Kidney (tissue), 14 donors: ENCODE data around the gene JDP2. TPM values are rescaled to one million over a fixed set of nuclear protein-coding genes. Genes with fewer than 3 reads are reported as not detected.

ENCODE experiments used
- DNase-seq, 5 donors: peaks; one replicate each; pipeline ENCODE4 v3.0.0-alpha.2; 2013 to 2020
- FAIRE-seq: peaks from 2 replicates; lab custom pipeline; 2012; peaks lifted over from hg19 to GRCh38; lab: Jason Lieb, UNC
- H3K27ac ChIP-seq, 2 donors: one replicate each; pipeline ENCODE4 v1.7.0; 2013; ENCODE audit warnings: low read depth in 2 of 2, low read length in 2 of 2, inconsistent platforms in 1 of 2
- H3K27me3 ChIP-seq: one replicate; pipeline ENCODE4 v1.7.1; 2013; ENCODE audit warnings: low read length, inconsistent platforms; ENCODE audit not compliant: control insufficient read depth, insufficient read depth
- H3K36me3 ChIP-seq, 3 donors: one replicate each; pipeline versions ENCODE4 v1.7.0 to v1.7.1; 2013; ENCODE audit warnings: low read length in 3 of 3, control low read depth in 1 of 3, inconsistent platforms in 1 of 3; ENCODE audit not compliant: insufficient read depth in 3 of 3, control insufficient read depth in 2 of 3
- H3K4me1 ChIP-seq, 3 donors: one replicate each; pipeline versions ENCODE4 v1.7.0 to v1.7.1; 2013; ENCODE audit warnings: low read length in 3 of 3, inconsistent platforms in 1 of 3, low read depth in 1 of 3; ENCODE audit not compliant: control insufficient read depth in 2 of 3, insufficient read depth in 2 of 3
- H3K4me3 ChIP-seq, 3 donors: one replicate each; pipeline versions ENCODE4 v1.7.0 to v1.8.1; 2013; ENCODE audit warnings: low read length in 3 of 3, control low read depth in 1 of 3, inconsistent platforms in 1 of 3
- H3K9ac ChIP-seq, 3 donors: one replicate each; pipeline versions ENCODE4 v1.7.0 to v1.7.1; 2013; ENCODE audit warnings: low read length in 3 of 3, control low read depth in 1 of 3, inconsistent platforms in 1 of 3
- H3K9me3 ChIP-seq, 3 donors: one replicate each; pipeline versions ENCODE4 v1.7.0 to v1.7.1; 2013; ENCODE audit warnings: low read length in 3 of 3, control low read depth in 1 of 3, inconsistent platforms in 1 of 3; ENCODE audit not compliant: control insufficient read depth in 2 of 3, insufficient read depth in 1 of 3
- CTCF ChIP-seq: IDR thresholded peaks from 3 replicates; pipeline ENCODE4 v1.5.1; 2012; ENCODE audit warnings: mild to moderate bottlenecking, moderate library complexity, borderline replicate concordance; ENCODE audit not compliant: insufficient read depth; ENCODE audit errors: extremely low read depth
- intact Hi-C: fragments of 100-400 bp; cut with DNase I; formaldehyde crosslinking; loops from one replicate; pipeline ENCODE4 v1.11.1; 2022
- polyA plus RNA-seq: library from polyadenylated mRNA; stranded (reverse); fragments of 350-450 nt; fragmentation: Illumina TruSeq; extraction: RNeasy Lipid Tissue Mini Kit (QIAGEN cat#74804); gene quantifications from one replicate; pipeline ENCODE4 v1.2.3, GENCODE V29; 2014; ENCODE audit warnings: low read depth, low replicate concordance; ENCODE audit not compliant: insufficient read depth
- total RNA-seq: library from RNA; stranded (reverse); fragmentation: NEBNext Ultra II Directional; extraction: Animal tissue kit (Norgen Biotek cat#: 25700); gene quantifications from one replicate; pipeline ENCODE4 v1.2.1, GENCODE V29; 2021
- donor health status: control.
- donor health status: control.
- donor health status: control.
- donor health status: control.
- donor health status: control.
- donor health status: DM: yes; HTN: yes; CAD: no.
- donor health status: Normal renal cell carcinoma (clear cell type).

JDP2 gene
- total and polyA plus RNA-seq, 2 donors from 2014 or later, result 20.1 to 33.4 TPM

GRCh38 chr14:75437201-75438143 lies 9.7 kb downstream of the JDP2 start:
- no peak for TF ChIP-seq CTCF
- FAIRE-seq (no peak), DNase-seq (peak in 1 of 5 donors; percentile 67)
- Histone ChIP-seq H3K4me1 (peaks cover 0 to 20% (median 16%) of the 10 kb centered on the region in 3 donors), H3K36me3 (peaks cover 0 to 64% (median 20%) of the 10 kb centered on the region in 3 donors), H3K27ac (peak overlapping the region in 1 of 2 donors; percentile 34), H3K9me3 (no peaks in the 10 kb centered on the region), H3K9ac (no peak overlapping the region), H3K27me3 (no peaks in the 10 kb centered on the region), H3K4me3 (no peak overlapping the region)
- intact Hi-C loops, result no loop called here

- H3K4me3 ChIP-seq, result no peak overlapping the region
- H3K9ac ChIP-seq, result no peak overlapping the region
- no peak for DNase-seq
- peaks cover 0 to 63% (median 23%) of the 10 kb centered on the region in 3 donors for H3K36me3 ChIP-seq
- no peak for TF ChIP-seq CTCF
- no peaks in the 10 kb centered on the region for H3K9me3 ChIP-seq
- FAIRE-seq, result no peak
- H3K27me3 ChIP-seq, result no peaks in the 10 kb centered on the region
- intact Hi-C loops, result no loop called here
- H3K27ac ChIP-seq, result no peak overlapping the region
- H3K4me1 ChIP-seq, result peaks cover 0 to 25% (median 16%) of the 10 kb centered on the region in 3 donors
Observed at GRCh38 chr14:75438486-75439080, 10.8 kb downstream of the JDP2 start.

DNA sequence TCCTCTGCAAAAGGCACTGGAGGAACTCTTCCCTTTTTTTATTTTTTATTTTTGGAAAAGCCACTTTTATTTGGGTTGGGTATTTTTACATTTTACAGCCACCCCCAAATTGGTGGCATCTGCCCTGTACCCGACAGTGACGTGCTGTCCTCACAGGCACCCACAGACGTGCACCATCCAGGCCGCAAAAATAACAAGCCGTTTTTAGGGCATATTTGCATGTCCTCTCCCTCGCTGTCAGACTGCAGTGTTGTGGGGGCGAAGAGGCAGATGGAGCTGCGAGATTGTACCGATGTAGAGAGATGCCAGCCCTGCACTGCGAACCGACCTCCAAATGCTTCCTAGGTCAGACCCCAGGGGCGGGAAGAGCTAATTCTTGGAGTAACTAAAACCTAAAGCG lies 12.2 kb downstream of the JDP2 start:
- Histone ChIP-seq H3K27ac (no peak overlapping the region), H3K9me3 (no peaks in the 10 kb centered on the region), H3K9ac (no peak overlapping the region), H3K4me3 (no peak overlapping the region), H3K4me1 (peaks cover 0 to 25% (median 19%) of the 10 kb centered on the region in 3 donors), H3K36me3 (peaks cover 0 to 58% (median 21%) of the 10 kb centered on the region in 3 donors), H3K27me3 (no peaks in the 10 kb centered on the region)
- intact Hi-C loops, result no loop called here
- no peak for FAIRE-seq
- no peak for TF ChIP-seq CTCF
- DNase-seq, result no peak
